Erythroblast (primary cell): ENCODE data around the gene ATP13A2.

ENCODE experiments used
- GATA1 ChIP-seq: IDR thresholded peaks from 2 replicates; pipeline ENCODE4 v1.6.1; 2011; ENCODE audit warnings: low read depth, mild to moderate bottlenecking, control low read depth, low read length, moderate library complexity
- POLR2A ChIP-seq: IDR thresholded peaks from 2 replicates; pipeline ENCODE4 v1.6.1; 2011; ENCODE audit warnings: mild to moderate bottlenecking, low read length

DNA sequence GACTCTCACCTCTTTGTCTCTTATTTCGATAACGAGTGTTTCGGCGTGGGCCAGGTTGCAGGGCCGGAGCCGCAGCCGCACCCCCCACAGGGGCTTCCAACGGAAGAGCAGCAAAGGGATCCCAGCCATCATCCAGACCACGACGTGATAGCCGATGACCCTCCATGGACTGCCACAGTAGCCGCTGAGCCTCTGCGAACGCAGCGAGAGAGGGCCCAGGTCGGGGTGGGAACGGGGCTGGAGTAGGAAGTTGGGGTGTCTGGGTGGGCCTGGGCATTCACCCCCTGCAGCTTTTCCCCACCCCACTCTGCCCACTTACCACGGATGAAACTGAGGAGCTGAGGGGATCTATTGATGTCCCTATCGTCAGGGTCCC, 6.4 kb downstream of the ATP13A2 start:
- no peak for TF ChIP-seq POLR2A
- no peak for TF ChIP-seq GATA1
